Astrocyte of the hippocampus (primary cell): ENCODE data around the gene LDLRAD3.
"Not testable (repeated sequence)": the region's sequence is repeated elsewhere in the genome, so short reads cannot be mapped to it uniquely, and the experiment has no call there.

Experiments used
- DNase-seq: peaks from one replicate; pipeline ENCODE4 v3.0.0; 2011; ENCODE audit warnings: low read depth, low spot score

LDLRAD3 gene

GRCh38 chr11:36162006-36162882, 218.4 kb downstream of the LDLRAD3 start:
- no peak for DNase-seq

DNA sequence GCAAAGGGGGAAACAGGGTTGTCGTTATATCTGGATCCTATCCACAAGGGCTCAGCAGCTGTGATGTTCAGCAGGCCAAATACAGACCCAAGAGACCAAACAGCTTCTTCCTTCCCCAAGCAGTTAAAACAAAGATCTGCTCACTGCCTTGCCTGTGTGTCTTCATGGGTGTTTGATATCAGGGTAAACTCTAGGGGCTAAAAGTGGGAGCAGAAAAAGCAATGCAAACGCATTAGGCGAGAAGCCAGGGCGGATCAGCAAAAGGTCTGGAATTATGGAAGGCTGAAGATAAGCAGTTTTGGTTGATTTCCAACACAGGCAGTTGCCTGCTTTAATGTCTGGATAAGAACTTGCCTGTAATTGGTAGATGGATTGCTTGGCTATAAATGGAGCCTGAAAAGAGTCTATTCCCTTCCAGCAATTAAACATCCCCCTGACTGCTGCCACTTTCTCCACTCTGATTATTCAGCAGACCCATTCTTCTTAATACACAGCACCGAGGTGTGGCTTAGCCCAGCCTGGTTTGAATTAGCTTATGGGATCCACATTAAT, 219.1 kb downstream of the LDLRAD3 start:
- DNase-seq, result peak; percentile 30

DNA sequence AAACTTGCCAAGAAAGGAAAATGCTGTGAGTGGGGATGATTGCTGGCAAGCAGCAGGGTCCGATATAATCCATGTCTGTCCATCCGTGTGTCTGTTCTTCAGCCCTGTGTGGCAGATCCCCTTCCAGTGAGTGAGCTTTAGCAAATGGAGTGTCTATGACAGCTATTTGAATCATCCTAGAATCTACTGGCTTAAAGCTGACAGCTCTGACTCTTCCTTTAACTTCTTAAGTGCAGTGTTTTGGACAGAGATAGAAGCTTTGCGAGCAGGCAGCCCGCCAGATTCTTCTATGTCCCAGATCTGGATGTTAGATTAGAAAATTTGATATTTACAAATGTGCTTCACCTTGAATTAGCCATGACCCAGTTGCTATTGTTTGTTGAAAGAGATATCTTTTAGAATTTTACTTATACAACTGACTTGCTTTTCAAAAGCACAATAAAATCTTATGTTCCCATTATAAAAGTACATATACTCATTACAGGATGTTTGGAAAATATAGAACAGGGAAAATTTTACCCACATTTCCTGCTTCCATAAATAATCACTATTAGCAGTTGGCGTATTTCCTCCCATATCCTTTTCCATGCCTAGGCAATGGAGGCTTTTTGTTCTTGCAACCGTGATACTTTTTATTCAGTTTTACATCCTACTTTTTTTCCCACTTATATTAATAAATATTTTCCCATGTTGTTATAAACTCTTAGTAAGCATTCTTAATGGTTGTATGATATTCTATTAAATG, 220.8 kb downstream of the LDLRAD3 start:
- DNase-seq, result no peak

GRCh38 chr11:36165621-36166397, 221.9 kb downstream of the LDLRAD3 start:
- no peak for DNase-seq

DNA sequence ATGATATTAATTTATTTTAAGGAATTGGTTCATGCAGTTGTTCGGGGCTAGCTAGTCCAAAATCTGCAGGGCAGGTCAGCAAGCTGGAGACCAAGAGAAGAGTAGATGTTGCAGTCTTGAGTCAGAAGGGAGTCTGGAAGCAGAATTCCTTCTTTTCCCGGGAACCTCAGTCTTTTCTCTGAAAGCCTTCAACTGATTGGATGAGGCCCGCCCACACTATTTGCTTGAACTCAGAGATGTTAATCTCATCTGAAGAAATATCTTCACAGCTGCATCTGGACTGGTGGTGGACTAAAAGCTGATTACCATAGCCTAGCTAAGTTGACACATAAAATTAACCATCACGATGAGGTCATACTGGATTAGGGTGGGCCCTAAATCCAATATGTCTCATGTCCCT, 223.2 kb downstream of the LDLRAD3 start:
- DNase-seq, result no peak

DNA sequence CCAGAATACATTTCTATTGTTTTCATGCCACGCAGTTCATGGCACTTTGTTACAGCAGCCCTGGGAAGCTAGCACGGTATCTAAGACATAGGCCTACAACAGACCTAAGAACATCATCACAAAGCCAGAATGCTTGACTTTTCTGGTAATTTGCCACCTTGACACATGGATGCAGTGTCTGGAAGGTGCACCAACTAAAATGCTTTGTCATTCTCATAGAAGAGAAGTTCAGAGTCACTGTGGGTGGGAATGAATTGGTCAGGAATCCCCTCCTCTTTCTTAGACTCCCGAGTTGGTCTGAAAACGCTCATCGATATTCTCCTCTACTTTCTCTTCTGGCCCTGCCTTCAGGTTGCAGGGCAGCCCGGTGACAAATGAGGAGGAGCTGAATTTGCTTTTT, 223.9 kb downstream of the LDLRAD3 start:
- DNase-seq, result no peak

- no peak for DNase-seq
These were observed 234.0 kb downstream of the LDLRAD3 start for GRCh38 chr11:36177836-36178235.

- peak; percentile 88 for DNase-seq
These were observed 242.7 kb downstream of the LDLRAD3 start for GRCh38 chr11:36186340-36187175.

DNA sequence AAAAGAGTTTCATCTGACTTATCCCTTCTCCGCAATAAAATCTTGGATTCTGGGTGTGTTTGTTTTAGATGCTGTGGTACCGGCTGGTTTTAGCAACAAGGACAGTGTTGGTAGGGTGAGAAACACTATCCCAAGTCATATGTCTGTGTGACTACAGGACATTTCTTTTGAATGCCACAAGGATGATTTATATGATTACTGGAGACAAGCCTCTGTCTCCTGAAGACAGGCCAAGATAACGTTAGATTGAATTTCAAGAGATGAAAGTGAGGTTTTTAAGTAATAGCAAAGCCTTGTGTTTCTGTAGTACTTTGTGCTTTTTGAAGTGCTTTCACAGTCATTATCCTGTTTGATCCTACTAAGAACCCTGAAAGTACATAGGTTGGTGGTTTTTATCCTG, 243.8 kb downstream of the LDLRAD3 start:
- DNase-seq, result no peak

DNA sequence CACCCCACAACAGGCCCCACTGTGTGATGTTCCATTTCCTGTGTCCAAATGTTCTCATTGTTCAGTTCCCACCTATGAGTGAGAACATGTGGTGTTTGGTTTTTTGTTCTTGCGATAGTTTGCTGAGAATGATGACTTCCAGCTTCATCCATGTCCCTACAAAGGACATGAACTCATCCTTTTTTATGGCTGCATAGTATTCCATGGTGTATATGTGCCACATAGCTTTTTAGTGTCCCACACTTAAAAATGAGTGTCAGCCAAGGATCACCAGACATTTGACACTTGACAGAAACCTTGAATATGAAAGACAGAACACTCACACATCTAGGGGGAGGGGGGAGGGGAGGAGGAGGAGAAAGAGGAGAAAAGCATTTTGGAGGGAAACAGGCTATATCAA, 245.9 kb downstream of the LDLRAD3 start:
- not testable (repeated sequence) for DNase-seq

DNA sequence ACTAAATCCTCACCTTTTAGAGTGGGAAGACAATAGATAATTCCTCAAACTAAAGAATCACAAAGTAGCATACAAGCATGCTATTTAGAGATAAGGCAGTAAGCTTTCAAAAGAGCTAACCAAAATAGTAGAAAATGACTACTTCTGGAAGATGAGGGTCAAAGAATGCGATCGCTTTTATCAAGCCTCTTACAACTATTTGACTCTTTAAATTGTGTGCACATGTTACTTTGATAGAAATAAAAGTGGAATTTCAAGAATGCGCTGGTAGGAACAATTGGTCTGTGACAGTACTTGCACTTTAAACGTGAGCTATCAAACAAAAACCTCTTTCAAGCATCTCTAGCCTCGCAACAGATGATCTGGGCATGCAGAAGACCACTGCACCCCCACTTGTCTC, 248.1 kb downstream of the LDLRAD3 start:
- peak; percentile 23 for DNase-seq

GRCh38 chr11:36192425-36193289, 248.8 kb downstream of the LDLRAD3 start:
- no peak for DNase-seq

GRCh38 chr11:36193290-36193619, 249.4 kb downstream of the LDLRAD3 start:
- no peak for DNase-seq

- peak; percentile 45 for DNase-seq
These were observed 249.9 kb downstream of the LDLRAD3 start for GRCh38 chr11:36193721-36194120.

- no peak for DNase-seq
These were observed 251.9 kb downstream of the LDLRAD3 start for GRCh38 chr11:36195496-36196354.

- DNase-seq, result peak; percentile 32
These were observed 252.6 kb downstream of the LDLRAD3 start for GRCh38 chr11:36196411-36196998.

DNA sequence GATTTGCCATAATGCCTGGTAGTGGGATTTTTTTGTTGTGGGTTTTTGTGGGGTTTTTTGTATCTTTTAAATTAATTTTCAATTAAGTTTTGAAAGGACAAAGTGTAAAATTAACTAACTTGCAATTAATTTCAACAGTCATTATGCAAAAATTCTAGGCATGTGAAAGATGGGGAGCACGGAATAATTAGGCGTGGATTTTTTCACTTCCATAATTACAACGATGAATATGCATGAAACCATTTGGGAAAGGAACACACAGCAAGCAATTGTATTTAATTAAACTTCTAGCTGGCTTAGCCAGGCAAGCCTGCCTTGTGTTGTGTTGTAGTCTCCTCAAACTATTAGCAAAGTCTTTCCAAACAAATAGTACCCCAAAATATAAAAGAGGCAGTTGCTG, 257.5 kb downstream of the LDLRAD3 start:
- no peak for DNase-seq

- DNase-seq, result no peak
These were observed 261.7 kb downstream of the LDLRAD3 start for GRCh38 chr11:36205536-36205935.

DNA sequence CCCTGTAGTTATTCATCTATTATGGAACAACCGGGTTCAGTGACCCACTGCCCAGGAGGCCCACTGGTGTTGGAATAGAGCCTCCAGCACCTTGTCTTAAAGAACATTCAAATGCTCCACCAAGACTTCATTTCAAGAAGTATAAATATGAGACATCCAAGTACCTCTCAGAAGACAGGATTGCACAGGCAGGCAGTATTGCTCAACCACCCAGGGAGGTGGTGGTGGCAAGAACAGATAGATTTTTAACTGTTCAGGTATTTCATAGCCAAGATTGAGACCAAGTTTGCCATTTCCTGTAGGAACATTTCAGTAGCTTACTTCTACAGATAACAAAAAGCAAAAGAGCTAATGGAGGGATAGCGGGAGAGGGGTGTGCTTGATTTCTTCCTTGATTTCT, 266.7 kb downstream of the LDLRAD3 start:
- no peak for DNase-seq
